Prostate gland (tissue), 2 donors: ENCODE measurements around the gene EEFSEC.

Experiments
- POLR2A ChIP-seq: fragments of 450-650 bp; IDR thresholded peaks from one replicate; pipeline ENCODE4 v1.6.1; 2016; ENCODE audit warnings: antibody characterized with exemption, mild to moderate bottlenecking
- TF ChIP-seq, protein P1 (sequence below), 4 experiments: fragments of 200-600 bp in 2 of 4; fragments of 450-650 bp in 2 of 4; sonication (generic) in 2 of 4; IDR thresholded peaks; 1 replicate in 3 of 4; 2 replicates in 1 of 4; pipeline ENCODE4 v1.5.1; 2016 to 2019; ENCODE audit warnings: antibody characterized with exemption in 4 of 4, mild to moderate bottlenecking in 2 of 4, moderate library complexity in 2 of 4

DNA sequence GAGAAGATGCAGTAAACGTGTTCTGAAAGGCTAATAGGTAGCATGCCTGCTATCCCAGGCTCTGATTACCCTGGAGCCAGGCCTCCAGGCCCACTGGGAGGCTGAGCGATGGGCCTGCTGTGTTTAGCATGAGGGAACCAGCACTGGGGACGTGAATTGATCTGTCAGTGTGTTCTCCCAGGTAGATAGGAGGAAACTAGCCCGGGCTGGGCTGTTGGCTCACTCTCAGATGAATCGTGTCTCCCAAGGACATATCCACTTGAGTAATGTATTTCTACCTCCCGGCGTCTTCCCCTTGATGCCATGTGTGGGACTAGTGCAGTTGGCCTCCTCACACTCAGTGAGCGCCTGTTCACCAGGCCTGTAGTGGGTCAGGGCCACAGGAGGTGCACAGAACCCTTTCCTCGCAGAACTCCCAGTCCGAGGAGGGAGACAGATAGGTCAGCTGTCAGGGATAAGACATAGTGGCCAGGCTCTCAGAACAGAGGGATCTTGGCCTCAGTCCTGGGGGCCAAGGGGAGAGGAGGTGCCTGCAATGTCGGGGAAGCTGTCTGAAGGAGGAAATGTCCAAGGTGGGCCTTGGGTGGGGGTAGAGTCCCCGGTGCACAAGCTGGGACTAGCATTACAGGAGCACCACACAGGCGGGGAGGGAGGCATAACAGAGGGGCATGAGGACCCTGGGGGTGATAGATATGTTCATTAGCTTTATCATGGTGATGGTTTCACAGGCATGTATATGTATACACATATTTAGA is 201.7 kb downstream of the EEFSEC start:
- TF ChIP-seq, protein P1, sequence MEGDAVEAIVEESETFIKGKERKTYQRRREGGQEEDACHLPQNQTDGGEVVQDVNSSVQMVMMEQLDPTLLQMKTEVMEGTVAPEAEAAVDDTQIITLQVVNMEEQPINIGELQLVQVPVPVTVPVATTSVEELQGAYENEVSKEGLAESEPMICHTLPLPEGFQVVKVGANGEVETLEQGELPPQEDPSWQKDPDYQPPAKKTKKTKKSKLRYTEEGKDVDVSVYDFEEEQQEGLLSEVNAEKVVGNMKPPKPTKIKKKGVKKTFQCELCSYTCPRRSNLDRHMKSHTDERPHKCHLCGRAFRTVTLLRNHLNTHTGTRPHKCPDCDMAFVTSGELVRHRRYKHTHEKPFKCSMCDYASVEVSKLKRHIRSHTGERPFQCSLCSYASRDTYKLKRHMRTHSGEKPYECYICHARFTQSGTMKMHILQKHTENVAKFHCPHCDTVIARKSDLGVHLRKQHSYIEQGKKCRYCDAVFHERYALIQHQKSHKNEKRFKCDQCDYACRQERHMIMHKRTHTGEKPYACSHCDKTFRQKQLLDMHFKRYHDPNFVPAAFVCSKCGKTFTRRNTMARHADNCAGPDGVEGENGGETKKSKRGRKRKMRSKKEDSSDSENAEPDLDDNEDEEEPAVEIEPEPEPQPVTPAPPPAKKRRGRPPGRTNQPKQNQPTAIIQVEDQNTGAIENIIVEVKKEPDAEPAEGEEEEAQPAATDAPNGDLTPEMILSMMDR (IDR thresholded peaks at IDR 0.05), result no peak
- no peak for TF ChIP-seq POLR2A
